COLO668 (cell line): ENCODE measurements around the gene SNX2.
"Not testable (repeated sequence)": the region's sequence is repeated elsewhere in the genome, so short reads cannot be mapped to it uniquely, and the experiment has no call there.

Experiments used
- DNase-seq: peaks from one replicate; lab custom pipeline; 2025; ENCODE audit not compliant: unreplicated experiment; lab: John Stamatoyannopoulos, UW

Gene SNX2, protein sequence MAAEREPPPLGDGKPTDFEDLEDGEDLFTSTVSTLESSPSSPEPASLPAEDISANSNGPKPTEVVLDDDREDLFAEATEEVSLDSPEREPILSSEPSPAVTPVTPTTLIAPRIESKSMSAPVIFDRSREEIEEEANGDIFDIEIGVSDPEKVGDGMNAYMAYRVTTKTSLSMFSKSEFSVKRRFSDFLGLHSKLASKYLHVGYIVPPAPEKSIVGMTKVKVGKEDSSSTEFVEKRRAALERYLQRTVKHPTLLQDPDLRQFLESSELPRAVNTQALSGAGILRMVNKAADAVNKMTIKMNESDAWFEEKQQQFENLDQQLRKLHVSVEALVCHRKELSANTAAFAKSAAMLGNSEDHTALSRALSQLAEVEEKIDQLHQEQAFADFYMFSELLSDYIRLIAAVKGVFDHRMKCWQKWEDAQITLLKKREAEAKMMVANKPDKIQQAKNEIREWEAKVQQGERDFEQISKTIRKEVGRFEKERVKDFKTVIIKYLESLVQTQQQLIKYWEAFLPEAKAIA

GRCh38 chr5:122774861-122775549, at the start of gene SNX2:
TSS of gene SNX2 (plus strand) at chr5:122775080. CDS start at chr5:122775104, 24 bp downstream.
- DNase-seq: peak; percentile 84

GRCh38 chr5:122727112-122727541, 47.8 kb upstream of the SNX2 start:
- DNase-seq: no peak

GRCh38 chr5:122730037-122730436, 44.8 kb upstream of the SNX2 start:
- no peak for DNase-seq

DNA sequence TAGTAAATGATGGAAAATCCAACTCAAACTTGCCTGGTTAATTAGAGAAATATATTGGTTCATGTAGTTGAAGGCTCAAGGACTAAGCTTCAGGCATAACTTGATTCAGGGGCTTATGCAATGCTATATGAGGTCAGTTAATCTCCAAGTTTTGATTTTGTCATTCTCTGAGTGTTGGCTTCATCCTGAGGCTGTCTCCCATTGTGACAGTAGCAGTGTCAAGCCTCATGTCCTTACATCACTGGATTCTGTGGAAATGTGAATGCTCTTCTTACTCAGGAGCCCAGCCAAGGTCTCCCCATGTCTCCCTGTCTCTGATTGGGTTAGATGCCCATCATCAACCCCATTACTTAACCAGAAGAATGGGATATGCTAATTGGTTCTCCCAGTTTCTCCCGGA, 44.4 kb upstream of the SNX2 start:
- no peak for DNase-seq

DNA sequence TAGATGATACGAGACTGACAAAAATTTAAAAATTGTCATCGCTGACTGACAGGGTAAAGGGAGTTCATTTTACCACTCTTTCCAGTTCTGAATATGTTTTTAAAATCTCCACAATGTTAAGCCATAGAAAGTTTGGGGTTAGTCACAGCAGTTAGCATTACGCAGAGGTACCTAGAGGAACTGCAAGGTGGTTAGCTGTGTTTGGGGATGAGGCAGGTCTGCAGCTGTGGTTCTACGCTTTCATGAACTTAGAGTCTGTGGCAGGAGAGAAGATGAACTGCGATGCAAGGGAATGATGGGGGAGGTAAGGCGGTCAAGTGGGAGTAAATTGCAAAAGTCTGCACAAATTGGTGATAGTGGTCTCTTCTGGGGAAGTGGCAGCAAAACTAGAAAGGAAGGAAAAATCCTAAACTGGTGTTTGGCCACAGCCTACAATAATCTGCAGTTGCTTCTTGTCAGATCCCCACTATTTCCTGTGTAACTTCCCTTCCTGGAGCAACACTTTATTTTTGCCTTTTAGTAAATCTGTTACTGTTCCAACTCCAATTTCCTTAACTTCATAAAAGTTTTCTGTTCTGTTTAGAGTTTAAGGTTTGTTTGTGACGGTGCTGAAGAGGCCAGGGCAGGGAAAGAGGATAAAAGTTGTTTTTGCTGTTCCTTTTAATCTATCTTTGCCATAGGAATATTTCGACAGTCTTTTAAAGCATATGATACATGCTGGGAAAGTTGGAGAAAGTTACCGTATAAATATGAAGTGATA, 38.6 kb upstream of the SNX2 start:
- DNase-seq: no peak

GRCh38 chr5:122738088-122738487, 36.8 kb upstream of the SNX2 start:
- no peak for DNase-seq

DNA sequence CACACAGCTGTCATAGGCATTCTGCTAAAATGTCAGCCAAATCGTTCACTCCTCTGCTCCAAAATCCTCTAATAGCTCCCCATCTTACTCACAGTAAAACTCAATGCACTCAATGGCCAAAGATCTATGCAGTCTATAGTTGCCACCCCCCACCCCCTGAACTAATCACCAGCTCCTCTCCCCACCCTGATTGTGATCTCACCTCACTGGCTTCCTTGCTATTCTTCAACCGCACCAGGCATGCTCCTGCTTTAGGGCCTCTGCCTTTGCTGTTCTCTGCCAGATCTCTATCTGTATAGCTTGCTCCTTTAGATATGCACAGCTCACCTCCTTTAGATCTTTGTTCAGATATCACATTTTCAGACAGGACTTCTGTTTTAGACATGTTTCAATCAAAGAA, 33.2 kb upstream of the SNX2 start:
- DNase-seq: no peak

DNA sequence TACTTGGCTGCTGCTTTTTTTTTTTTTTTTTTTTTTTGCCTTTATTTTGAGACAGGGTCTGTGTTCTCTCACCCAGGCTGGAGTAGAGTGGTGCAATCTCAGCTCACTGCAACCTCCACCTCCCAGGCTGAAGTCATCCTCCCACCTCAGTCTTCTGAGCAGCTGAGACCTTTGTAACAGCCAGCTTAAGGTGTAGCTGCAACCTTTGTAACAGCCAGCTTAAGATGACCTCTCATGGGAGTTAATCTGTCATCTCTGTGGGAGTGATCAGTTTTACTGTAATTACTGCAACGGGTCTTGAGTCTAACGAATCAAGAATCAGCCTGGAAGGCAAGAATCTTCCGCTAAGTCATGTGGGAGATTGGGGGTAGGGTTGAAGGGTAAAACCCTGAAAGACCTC, 31.6 kb upstream of the SNX2 start:
- no peak for DNase-seq

GRCh38 chr5:122745597-122745996, 29.3 kb upstream of the SNX2 start:
- no peak for DNase-seq

- DNase-seq: no peak
Observed at GRCh38 chr5:122749886-122750285, 25.0 kb upstream of the SNX2 start.

GRCh38 chr5:122751293-122751782, 23.5 kb upstream of the SNX2 start:
- DNase-seq: no peak

- no peak for DNase-seq
Observed at GRCh38 chr5:122753500-122753899, 21.4 kb upstream of the SNX2 start.

GRCh38 chr5:122755783-122756182, 19.1 kb upstream of the SNX2 start:
- no peak for DNase-seq

DNA sequence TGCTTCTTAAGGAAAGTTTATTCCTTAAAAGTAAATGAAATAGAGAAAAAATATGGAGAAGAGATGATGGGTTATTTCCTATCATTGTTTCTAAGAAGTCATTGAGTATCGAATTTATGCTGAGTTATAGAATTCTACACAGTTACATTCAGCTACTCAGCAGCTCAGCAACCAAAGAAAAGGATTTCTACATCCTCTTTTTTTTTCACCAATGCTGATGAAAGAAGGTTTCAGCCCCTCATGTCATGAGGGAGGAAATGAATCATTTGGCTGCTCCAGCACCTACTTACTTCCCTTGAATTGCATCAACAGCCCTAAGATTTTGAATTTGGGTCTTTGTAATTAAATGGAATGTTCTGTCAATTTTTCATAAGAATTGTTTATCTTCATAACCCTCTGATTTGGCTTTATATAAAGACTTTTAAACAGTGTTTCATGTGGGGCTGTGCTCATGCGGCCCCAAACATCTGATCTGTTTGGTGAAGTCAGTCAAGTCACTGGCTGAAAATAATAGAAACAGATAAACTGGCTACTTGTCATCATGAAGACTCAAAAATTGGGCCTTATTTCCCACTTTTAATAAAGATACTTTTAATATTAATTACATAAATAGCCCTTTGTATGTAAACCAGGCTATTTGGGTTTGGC, 18.5 kb upstream of the SNX2 start:
- no peak for DNase-seq

GRCh38 chr5:122757285-122757684, 17.6 kb upstream of the SNX2 start:
- no peak for DNase-seq

DNA sequence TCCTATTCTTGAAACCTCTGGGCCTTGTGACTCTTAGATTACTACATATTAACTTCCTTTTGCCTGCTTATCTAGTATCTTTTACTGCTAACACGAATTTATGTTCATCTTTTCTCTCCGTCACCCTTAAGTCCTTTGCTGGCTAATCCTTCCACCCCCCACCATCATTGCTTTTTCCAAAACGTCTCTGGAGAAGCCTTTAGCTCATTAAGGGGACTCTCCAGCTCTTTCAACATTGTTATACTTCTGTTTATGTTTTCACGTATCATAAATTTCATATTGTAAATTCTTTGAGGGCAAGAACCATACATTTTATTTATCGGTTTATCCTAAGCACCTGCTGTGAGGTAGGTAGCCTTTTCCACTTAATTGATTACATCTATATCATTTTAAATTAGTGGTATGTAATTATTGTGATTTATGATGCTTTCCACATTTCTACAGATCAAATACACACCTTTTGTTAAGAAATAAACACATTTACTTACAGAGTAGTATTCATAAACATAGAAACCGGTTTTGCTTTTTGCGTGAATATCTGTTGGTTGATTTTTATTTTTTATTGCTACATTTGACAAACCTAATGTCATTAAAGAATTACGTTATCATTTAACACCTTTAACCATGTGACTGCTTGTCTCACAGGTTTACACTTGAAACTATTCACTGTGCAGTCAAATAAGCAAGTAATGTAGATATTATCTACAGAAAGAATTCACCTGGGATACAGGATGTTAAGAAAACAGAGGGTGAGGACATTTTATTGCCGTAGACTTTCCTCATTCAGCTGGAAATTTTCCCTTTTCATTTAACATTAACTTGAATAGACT, 15.4 kb upstream of the SNX2 start:
- no peak for DNase-seq

- no peak for DNase-seq
Observed at GRCh38 chr5:122760236-122760635, 14.6 kb upstream of the SNX2 start.

DNA sequence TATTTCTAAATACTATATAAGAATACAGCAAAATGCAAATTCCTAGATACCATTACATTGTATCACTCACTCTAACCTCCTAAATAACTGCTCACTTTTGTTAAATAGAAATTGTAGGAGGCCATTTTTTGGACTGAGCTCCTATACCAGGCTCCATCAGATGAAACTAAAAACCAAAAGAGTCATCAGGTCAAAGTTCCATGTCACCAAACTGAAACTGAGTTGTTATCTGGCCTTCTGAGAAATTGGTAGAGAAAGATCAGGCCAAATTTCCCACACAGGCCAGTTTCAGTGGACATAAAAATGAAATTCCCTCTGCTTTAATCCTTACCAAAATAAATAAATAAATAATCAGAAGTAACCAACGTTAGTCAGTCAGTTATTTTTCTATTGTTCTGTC, 13.8 kb upstream of the SNX2 start:
- no peak for DNase-seq

GRCh38 chr5:122761896-122762295, 13.0 kb upstream of the SNX2 start:
- DNase-seq: not testable (repeated sequence)

DNA sequence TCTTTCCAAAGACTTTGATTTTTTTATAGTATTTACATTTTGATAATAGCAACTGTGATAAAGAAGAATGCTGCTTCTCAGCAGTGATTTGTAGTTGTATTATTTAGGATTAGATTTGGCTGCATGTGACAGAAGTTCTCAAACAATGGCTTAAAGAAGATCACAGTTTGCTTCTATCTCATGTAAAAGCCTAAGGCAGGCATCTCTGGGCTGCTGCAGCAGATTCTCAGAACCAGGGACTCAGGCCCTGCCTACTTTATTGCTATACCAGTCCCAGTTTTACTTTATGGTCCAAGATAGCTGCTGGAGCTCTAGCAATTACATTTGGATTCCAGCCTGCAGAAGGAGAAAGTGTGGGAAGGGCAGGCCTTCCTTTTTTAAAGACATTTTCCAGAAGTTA, 8.8 kb upstream of the SNX2 start:
- DNase-seq: no peak
